Fibroblast of lung (primary cell): ENCODE measurements around the gene GABARAPL2. TPM values are rescaled to one million over a fixed set of nuclear protein-coding genes. Genes with fewer than 3 reads are reported as not detected.

ENCODE experiments used
- DNase-seq, 2 donors: peaks; one replicate each; pipeline versions ENCODE4 v3.0.0 to v3.0.0-alpha.2; 2010; ENCODE audit warnings: low read depth in 2 of 2
- H2AFZ ChIP-seq: 2 replicates; pipeline ENCODE4 v1.5.1; 2012; ENCODE audit warnings: low read length, control low read depth, inconsistent platforms
- H3K27ac ChIP-seq: 2 replicates; pipeline ENCODE4 v1.5.1; 2011; ENCODE audit warnings: low read length, control low read depth; ENCODE audit not compliant: insufficient read depth
- H3K27me3 ChIP-seq: 2 replicates; pipeline ENCODE4 v1.5.1; 2011; ENCODE audit warnings: mild to moderate bottlenecking, low read length; ENCODE audit not compliant: control insufficient read depth, insufficient read depth
- H3K36me3 ChIP-seq: 2 replicates; pipeline ENCODE4 v1.5.1; 2011; ENCODE audit warnings: low read length; ENCODE audit not compliant: control insufficient read depth, insufficient read depth
- H3K4me1 ChIP-seq: 2 replicates; pipeline ENCODE4 v1.5.1; 2011; ENCODE audit warnings: low read length; ENCODE audit not compliant: control insufficient read depth, insufficient read depth; ENCODE audit errors: extremely low read depth
- H3K4me2 ChIP-seq: 2 replicates; pipeline ENCODE4 v1.5.1; 2011; ENCODE audit warnings: low read length, control low read depth; ENCODE audit not compliant: insufficient read depth; ENCODE audit errors: extremely low read depth
- H3K4me3 ChIP-seq, 4 experiments: fragments of 200-600 bp in 1 of 4; sonication (generic) in 1 of 4; replicated peaks in 1 of 4; 2 replicates each; pipeline ENCODE4 v1.5.1; 2011 to 2016; ENCODE audit warnings: low read length in 4 of 4, low read depth in 3 of 4, mild to moderate bottlenecking in 3 of 4, control low read depth in 2 of 4, inconsistent platforms in 1 of 4, mixed read lengths in 1 of 4; ENCODE audit not compliant: insufficient read depth in 1 of 4; ENCODE audit errors: control extremely low read depth in 1 of 4
- H3K79me2 ChIP-seq: 2 replicates; pipeline ENCODE4 v1.5.1; 2012; ENCODE audit warnings: mild to moderate bottlenecking, low read length, inconsistent platforms; ENCODE audit not compliant: control insufficient read depth, insufficient read depth
- H3K9ac ChIP-seq: 2 replicates; pipeline ENCODE4 v1.5.1; 2011; ENCODE audit warnings: mild to moderate bottlenecking, low read length, control low read depth; ENCODE audit not compliant: insufficient read depth
- H3K9me3 ChIP-seq: 2 replicates; pipeline ENCODE4 v1.5.1; 2012; ENCODE audit warnings: low read depth, low read length; ENCODE audit not compliant: control insufficient read depth, insufficient read depth
- H4K20me1 ChIP-seq: 2 replicates; pipeline ENCODE4 v1.5.1; 2011; ENCODE audit warnings: low read length; ENCODE audit not compliant: control insufficient read depth, insufficient read depth; ENCODE audit errors: extremely low read depth
- EZH2 ChIP-seq: IDR thresholded peaks from 2 replicates; pipeline ENCODE4 v1.5.1; 2012; ENCODE audit warnings: low read length, control low read depth, mild to moderate bottlenecking; ENCODE audit errors: missing control alignments
- polyA plus RNA-seq, 2 donors: library from polyadenylated mRNA; depleted of rRNA in 1 of 2; stranded (reverse) in 1 of 2; unstranded in 1 of 2; fragments of >200 nt; gene quantifications; 2 replicates each; pipeline ENCODE4 v1.2.1, GENCODE V29; 2011 to 2012; ENCODE audit warnings: missing spikeins in 1 of 2
- total RNA-seq: library from RNA; depleted of rRNA; stranded (reverse); fragments of >200 nt; gene quantifications from 2 replicates; pipeline ENCODE4 v1.2.1, GENCODE V29; 2014
- TF ChIP-seq, protein P1 (sequence below), 2 donors: IDR thresholded peaks in 1 of 2; conservative IDR thresholded peaks in 1 of 2; 1 replicate in 1 of 2; 2 replicates in 1 of 2; pipeline ENCODE4 v1.5.1; 2011 to 2012; ENCODE audit warnings: low read length in 2 of 2, control low read depth in 1 of 2, inconsistent platforms in 1 of 2, low read depth in 1 of 2, mild to moderate bottlenecking in 1 of 2

The GABARAPL2 gene
- total and polyA plus RNA-seq, 2 donors (not counting 1 experiment from before 2014, with no cell fraction given): 37.3 to 159 TPM

DNA sequence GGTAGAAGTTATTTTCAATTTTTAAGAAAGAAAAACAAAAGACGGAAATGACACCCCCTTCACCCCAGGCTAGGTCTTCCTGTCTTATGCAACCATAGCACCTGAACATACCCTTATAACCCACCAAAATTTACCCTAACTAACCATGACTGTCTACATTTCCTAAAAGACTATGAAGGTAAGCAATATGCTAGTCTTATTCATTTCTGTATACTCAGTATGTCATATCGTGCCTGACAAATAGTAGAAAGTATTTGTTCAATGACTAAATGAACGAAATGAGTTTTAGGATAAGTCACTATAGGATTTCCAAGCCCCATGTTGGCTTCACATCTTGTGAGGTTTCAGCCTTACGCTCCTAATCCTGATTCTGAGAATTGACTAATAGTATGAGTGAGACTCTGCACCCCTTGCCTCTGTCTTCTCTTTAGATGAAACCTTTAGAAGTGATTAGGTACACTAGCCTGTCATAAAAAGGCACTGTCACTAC is 50.4 kb downstream of the GABARAPL2 start:
- H3K27me3 ChIP-seq: no peaks in the 10 kb centered on the region
- H4K20me1 ChIP-seq: no peaks in the 10 kb centered on the region
- peaks cover 11% of the 10 kb centered on the region for H3K36me3 ChIP-seq
- H3K4me1 ChIP-seq: peaks cover 2% of the 10 kb centered on the region
- H3K4me3 ChIP-seq: no peak overlapping the region
- H3K9ac ChIP-seq: no peak overlapping the region
- no peak overlapping the region for H3K4me2 ChIP-seq
- H3K27ac ChIP-seq: no peak overlapping the region
- H3K79me2 ChIP-seq: no peaks in the 10 kb centered on the region
- H2AFZ ChIP-seq: no peak overlapping the region
- DNase-seq: no peak
- H3K9me3 ChIP-seq: no peaks in the 10 kb centered on the region
- TF ChIP-seq EZH2: no peak
- TF ChIP-seq, protein P1, sequence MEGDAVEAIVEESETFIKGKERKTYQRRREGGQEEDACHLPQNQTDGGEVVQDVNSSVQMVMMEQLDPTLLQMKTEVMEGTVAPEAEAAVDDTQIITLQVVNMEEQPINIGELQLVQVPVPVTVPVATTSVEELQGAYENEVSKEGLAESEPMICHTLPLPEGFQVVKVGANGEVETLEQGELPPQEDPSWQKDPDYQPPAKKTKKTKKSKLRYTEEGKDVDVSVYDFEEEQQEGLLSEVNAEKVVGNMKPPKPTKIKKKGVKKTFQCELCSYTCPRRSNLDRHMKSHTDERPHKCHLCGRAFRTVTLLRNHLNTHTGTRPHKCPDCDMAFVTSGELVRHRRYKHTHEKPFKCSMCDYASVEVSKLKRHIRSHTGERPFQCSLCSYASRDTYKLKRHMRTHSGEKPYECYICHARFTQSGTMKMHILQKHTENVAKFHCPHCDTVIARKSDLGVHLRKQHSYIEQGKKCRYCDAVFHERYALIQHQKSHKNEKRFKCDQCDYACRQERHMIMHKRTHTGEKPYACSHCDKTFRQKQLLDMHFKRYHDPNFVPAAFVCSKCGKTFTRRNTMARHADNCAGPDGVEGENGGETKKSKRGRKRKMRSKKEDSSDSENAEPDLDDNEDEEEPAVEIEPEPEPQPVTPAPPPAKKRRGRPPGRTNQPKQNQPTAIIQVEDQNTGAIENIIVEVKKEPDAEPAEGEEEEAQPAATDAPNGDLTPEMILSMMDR (conservative IDR thresholded peaks at IDR 0.05 in 1 of 2, IDR thresholded peaks at IDR 0.05 in 1 of 2; ENCODE audit: low read depth in 1 of 2, low read length in 2 of 2): no peak

DNA sequence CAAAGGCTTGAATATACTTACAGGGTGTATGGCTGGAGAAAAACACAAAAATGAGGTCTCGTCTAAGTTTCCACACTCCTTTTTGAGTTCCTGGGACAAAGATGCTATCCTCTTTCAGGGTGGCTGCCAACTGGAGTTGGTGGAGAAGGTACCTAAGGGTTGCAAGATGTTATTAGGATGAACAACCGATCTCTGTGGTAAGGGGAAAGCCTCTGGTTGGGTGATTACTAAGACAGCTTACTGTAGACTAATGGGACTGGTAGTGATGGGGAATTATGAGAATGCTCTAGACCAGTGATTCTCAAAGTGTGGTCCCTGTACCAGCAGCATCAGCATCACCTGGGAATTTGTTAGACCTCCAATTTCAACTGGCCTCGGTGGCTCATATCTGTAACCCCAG is 50.9 kb downstream of the GABARAPL2 start:
- Histone ChIP-seq H3K27me3 (no peaks in the 10 kb centered on the region), H3K4me3 (no peak overlapping the region), H3K79me2 (peaks cover 2% of the 10 kb centered on the region), H4K20me1 (no peaks in the 10 kb centered on the region), H3K9ac (no peak overlapping the region), H3K36me3 (peaks cover 10% of the 10 kb centered on the region), H3K9me3 (no peaks in the 10 kb centered on the region), H3K27ac (no peak overlapping the region), H3K4me2 (no peak overlapping the region), H3K4me1 (peaks cover 2% of the 10 kb centered on the region), H2AFZ (no peak overlapping the region)
- DNase-seq: no peak
- TF ChIP-seq, protein P1 (conservative IDR thresholded peaks at IDR 0.05 in 1 of 2, IDR thresholded peaks at IDR 0.05 in 1 of 2; ENCODE audit: low read depth in 1 of 2, low read length in 2 of 2): no peak
- TF ChIP-seq EZH2: no peak

DNA sequence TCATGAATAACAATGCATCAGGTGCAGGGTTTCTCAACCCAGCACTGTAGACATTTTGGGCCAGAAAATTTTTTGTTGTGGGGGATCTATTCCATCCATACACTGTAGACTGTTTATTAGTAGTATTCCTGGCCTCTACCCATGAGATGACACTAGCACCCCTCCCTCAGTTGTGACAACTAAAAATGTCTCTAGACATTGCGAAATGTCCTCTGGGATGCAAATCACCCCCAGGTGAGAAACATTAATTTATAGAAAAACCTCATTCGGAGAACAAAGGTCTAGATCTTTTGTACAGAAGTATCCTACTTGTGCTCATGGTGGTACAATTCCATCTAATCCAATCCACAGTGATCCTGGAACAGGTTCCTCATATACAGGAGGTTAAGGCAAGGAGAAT is 52.6 kb downstream of the GABARAPL2 start:
- Histone ChIP-seq H3K9me3 (no peaks in the 10 kb centered on the region), H3K27ac (no peak overlapping the region), H3K79me2 (peaks cover 5% of the 10 kb centered on the region), H3K27me3 (no peaks in the 10 kb centered on the region), H3K4me1 (peaks cover 5% of the 10 kb centered on the region), H2AFZ (no peak overlapping the region), H3K4me3 (no peak overlapping the region), H3K9ac (no peak overlapping the region), H3K36me3 (peaks cover 7% of the 10 kb centered on the region), H4K20me1 (no peaks in the 10 kb centered on the region), H3K4me2 (no peak overlapping the region)
- no peak for DNase-seq
- TF ChIP-seq, protein P1 (conservative IDR thresholded peaks at IDR 0.05 in 1 of 2, IDR thresholded peaks at IDR 0.05 in 1 of 2; ENCODE audit: low read depth in 1 of 2, low read length in 2 of 2): no peak
- no peak for TF ChIP-seq EZH2
